Stimulated activated CD8-positive, alpha-beta memory T cell treated with anti-CD3 and anti-CD28 coated beads, Interleukin-12 subunit alpha, Interleukin-12 subunit beta, amount 100 ng/mL, for 24 hours (primary cell): ENCODE measurements around the gene BRD2.

Experiments used
- DNase-seq: peaks from one replicate; pipeline ENCODE4 v3.0.0-alpha.2; 2020; ENCODE audit errors: extremely low read depth

Gene BRD2

DNA sequence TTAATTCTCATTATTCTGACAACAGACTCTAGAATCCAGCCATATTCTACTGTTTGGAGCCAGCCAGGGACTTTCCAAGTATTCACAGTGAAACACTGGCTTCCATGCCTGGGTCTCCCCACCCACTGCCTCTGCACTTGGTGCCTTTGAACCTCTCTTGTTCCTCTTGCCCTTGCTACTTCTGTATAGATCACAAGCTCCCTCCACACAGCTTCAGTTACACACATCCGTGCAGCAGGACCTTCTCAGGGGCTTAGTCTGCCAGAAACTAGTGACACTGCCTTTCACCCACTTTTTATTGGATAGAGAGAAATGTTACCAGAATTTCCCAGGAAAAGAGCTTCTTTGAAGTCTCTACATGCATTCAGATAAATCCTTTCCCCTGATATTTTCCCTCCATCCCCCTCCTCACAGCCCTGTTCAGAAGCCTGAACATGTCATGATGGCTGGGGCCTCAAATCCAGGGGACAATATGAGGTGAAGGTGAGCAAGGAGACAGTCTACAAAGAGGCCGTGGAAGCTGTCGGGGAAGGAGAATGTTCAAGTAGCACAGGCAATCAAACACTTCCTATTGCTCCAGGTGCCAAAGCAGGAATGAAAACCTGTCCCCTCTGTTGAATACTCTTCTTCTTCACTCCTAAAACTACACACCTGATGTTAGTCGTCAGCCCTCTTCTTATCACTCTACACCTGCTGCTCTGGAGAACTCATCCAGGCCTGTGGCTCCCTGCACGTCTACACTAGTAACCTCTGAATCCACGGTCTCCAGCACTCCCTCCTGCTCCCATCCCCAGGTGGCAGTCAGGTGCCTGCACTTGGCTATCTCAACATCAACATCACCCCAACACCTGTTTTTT lies 61.2 kb downstream of the BRD2 start:
- no peak for DNase-seq

DNA sequence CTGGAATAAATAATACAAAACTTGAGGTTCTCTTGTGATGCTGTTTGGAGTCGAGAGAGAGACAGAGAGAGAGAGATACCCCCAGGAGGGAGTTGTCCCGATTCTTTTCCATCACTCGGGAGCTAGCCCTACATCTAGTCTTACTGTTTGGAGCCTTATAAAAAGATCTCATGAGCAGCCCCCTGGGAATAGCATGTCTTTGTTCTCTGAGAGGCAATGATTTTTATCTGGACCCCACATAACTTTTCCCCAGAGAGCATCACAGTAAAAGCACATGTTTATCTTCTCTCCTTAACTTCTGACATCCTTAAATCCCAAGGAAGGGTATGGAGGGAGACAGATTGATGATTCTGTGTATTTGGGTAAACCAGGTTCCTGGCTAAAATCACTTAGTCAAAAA lies 61.9 kb downstream of the BRD2 start:
- DNase-seq = no peak
